GM12891 (cell line): ENCODE results near the gene CROCC2.

ENCODE experiments used
- DNase-seq: peaks from one replicate; pipeline ENCODE4 v3.0.0; 2011; ENCODE audit warnings: low spot score; ENCODE audit not compliant: insufficient read length
- FAIRE-seq: peaks from 2 replicates; lab custom pipeline; 2011; peaks lifted over from hg19 to GRCh38; lab: Jason Lieb, UNC
- PAX5 ChIP-seq: IDR thresholded peaks from 2 replicates; pipeline ENCODE4 v1.6.1; 2011; ENCODE audit warnings: low read length, moderate library complexity, mild to moderate bottlenecking; ENCODE audit not compliant: insufficient read depth, severe bottlenecking
- POLR2A ChIP-seq: IDR thresholded peaks from 2 replicates; pipeline ENCODE4 v1.6.1; 2011; ENCODE audit warnings: low read depth, low read length, control low read depth
- POLR2AphosphoS5 ChIP-seq: IDR thresholded peaks from 2 replicates; pipeline ENCODE4 v1.6.1; 2011; ENCODE audit warnings: low read depth, low read length, control low read depth
- POU2F2 ChIP-seq: IDR thresholded peaks from 2 replicates; pipeline ENCODE4 v1.6.1; 2011; ENCODE audit warnings: low read depth, mild to moderate bottlenecking, control low read depth, low read length, moderate library complexity
- SPI1 ChIP-seq: IDR thresholded peaks from 2 replicates; pipeline ENCODE4 v1.6.1; 2011; ENCODE audit warnings: low read depth, low read length, control low read depth
- TAF1 ChIP-seq: IDR thresholded peaks from 2 replicates; pipeline ENCODE4 v1.6.1; 2011; ENCODE audit warnings: low read depth, low read length, control low read depth

Gene CROCC2

GRCh38 chr2:241035142-241035817 is 129.1 kb downstream of the CROCC2 start:
- TF ChIP-seq SPI1 (no peak), PAX5 (no peak), POLR2A (no peak), POLR2AphosphoS5 (no peak), POU2F2 (no peak), TAF1 (no peak)
- FAIRE-seq (no peak), DNase-seq (no peak)

- DNase-seq = peak; percentile 52
- TF ChIP-seq SPI1 (no peak), POU2F2 (no peak), POLR2AphosphoS5 (no peak), POLR2A (no peak), TAF1 (no peak), PAX5 (no peak)
Measured at GRCh38 chr2:241035818-241036396, 129.8 kb downstream of the CROCC2 start.

GRCh38 chr2:241036397-241036963 is 130.3 kb downstream of the CROCC2 start:
- TF ChIP-seq PAX5 (no peak), POU2F2 (no peak), POLR2AphosphoS5 (no peak), TAF1 (no peak), POLR2A (no peak), SPI1 (no peak)
- peak; percentile 85 for FAIRE-seq
- peak; percentile 84 for DNase-seq

More at GRCh38 chr2:241035818-241036396, 129.8 kb downstream of the CROCC2 start:
- FAIRE-seq = no peak

GRCh38 chr2:241036964-241037421 is 130.9 kb downstream of the CROCC2 start:
- DNase-seq (no peak), FAIRE-seq (no peak)
- TF ChIP-seq PAX5 = no peak
- no peak for TF ChIP-seq POLR2A
- no peak for TF ChIP-seq POLR2AphosphoS5
- TF ChIP-seq TAF1 = no peak
- no peak for TF ChIP-seq SPI1
- no peak for TF ChIP-seq POU2F2

DNA sequence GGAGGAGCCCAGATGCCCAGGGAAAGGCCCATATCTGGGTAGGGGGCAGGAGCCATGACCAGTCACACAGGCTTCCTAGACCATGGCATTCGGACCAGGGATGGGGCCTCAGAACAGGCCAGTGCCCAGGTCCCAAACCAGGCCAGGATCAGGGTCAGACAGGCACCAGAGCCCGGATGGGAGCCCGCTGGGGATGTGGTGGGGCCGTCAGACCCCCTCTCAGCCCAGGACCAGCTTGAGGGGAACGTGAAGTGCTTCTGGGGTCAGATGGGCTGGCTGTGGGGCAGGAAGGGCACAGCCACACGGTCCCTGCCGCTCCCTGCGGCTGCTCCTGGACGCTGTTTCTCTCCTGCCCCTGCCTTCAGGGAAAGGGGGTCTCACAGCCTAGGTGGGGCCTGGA is 131.4 kb downstream of the CROCC2 start:
- FAIRE-seq = peak; percentile 16
- TF ChIP-seq TAF1 = no peak
- no peak for TF ChIP-seq PAX5
- TF ChIP-seq SPI1 = no peak
- TF ChIP-seq POLR2AphosphoS5 = no peak
- no peak for TF ChIP-seq POLR2A
- TF ChIP-seq POU2F2 = no peak
- DNase-seq = no peak

DNA sequence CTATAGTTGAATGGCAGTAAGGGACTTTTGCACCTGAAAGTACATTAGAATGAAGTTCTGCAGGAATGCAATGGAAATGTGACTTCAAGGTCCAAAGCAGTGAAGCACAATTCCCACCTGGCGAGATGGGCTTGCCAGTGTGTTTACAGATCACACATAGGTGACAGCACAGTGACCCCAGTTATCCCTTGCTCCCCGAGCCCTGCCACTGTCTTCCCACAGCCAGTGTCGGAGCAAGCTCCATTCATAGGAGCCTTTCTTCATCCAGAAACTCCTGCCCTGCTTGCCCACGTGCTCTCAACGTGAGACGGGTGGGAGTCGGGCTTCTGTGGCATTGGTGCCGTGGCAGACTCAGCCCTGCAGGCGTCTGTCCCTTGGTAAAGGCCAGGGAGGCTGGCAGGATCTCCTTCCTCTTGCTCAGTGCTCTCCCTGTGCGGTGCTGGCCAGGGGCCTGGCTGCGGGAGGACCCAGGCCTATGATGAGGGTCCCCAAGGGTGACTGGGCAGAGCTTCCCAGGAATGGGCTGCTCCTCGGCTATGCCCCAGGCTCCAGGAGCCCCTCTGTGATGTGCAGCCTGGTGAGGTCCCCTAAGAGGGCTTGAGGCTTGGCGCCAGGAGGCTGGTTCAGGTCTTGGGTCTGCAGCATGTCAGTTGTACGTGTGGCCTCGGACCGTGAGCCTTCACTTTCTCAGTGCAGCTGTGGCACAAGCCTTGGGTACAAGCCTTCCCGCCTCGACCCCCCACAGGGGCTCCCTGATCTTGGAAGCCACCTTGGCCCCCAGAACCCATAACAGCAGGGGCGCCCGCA is 132.4 kb downstream of the CROCC2 start:
- TF ChIP-seq POU2F2 (no peak), POLR2AphosphoS5 (no peak), PAX5 (no peak), TAF1 (no peak), SPI1 (no peak), POLR2A (no peak)
- no peak for DNase-seq
- FAIRE-seq = peak; percentile 23

- DNase-seq (no peak), FAIRE-seq (no peak)
- TF ChIP-seq TAF1 (no peak), POLR2AphosphoS5 (no peak), POU2F2 (no peak), POLR2A (no peak), PAX5 (no peak), SPI1 (no peak)
Measured at GRCh38 chr2:241039416-241039815, 133.3 kb downstream of the CROCC2 start.

- no peak for DNase-seq
- no peak for FAIRE-seq
- no peak for TF ChIP-seq POU2F2
- no peak for TF ChIP-seq SPI1
- TF ChIP-seq PAX5 = no peak
- TF ChIP-seq TAF1 = no peak
- TF ChIP-seq POLR2A = no peak
- no peak for TF ChIP-seq POLR2AphosphoS5
Measured at GRCh38 chr2:241040081-241040803, 134.1 kb downstream of the CROCC2 start.
